HTR-8/SVneo (cell line): ENCODE results near the gene ANAPC4.
A peak's percentile ranks its signal among the peaks of the same experiment; 100 is the strongest.
"Not testable (repeated sequence)": the region's sequence is repeated elsewhere in the genome, so short reads cannot be mapped to it uniquely, and the experiment has no call there.

Experiments used
- DNase-seq: peaks from one replicate; pipeline ENCODE4 v3.0.0; 2011; ENCODE audit warnings: low spot score, mixed read lengths; ENCODE audit not compliant: insufficient read length
- FAIRE-seq: peaks from 2 replicates; lab custom pipeline; 2011; peaks lifted over from hg19 to GRCh38; lab: Jason Lieb, UNC

Gene ANAPC4

GRCh38 chr4:25376754-25377571 is at the start of gene ANAPC4:
Gene ANAPC4 (plus strand): TSS chr4:25377263. CDS start chr4:25377428, 165 bp downstream.
- FAIRE-seq (peak; percentile 85), DNase-seq (peak; percentile 90)

- FAIRE-seq, DNase-seq: not testable (repeated sequence)
These were observed 48.6 kb upstream of the ANAPC4 start for GRCh38 chr4:25328463-25328862.

DNA sequence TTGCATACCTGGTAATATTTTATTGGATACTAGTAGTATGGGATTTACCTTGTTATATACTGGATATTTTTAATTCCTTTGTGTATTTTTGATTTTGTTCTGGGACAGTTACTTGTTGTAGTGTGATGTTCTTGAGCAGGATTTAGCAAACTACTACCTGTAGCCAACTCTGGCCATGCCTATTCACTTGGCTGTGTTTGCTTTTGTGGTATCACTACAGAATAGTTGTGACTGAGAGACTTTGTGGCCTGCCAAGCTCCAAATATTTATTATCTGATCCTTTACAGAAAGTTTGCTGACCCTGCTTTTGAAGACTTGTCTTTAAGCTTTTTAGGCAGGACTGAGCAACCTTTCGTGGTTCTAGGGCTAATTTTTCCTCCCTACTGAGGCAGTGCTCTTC is 46.7 kb upstream of the ANAPC4 start:
- FAIRE-seq (no peak), DNase-seq (no peak)

DNA sequence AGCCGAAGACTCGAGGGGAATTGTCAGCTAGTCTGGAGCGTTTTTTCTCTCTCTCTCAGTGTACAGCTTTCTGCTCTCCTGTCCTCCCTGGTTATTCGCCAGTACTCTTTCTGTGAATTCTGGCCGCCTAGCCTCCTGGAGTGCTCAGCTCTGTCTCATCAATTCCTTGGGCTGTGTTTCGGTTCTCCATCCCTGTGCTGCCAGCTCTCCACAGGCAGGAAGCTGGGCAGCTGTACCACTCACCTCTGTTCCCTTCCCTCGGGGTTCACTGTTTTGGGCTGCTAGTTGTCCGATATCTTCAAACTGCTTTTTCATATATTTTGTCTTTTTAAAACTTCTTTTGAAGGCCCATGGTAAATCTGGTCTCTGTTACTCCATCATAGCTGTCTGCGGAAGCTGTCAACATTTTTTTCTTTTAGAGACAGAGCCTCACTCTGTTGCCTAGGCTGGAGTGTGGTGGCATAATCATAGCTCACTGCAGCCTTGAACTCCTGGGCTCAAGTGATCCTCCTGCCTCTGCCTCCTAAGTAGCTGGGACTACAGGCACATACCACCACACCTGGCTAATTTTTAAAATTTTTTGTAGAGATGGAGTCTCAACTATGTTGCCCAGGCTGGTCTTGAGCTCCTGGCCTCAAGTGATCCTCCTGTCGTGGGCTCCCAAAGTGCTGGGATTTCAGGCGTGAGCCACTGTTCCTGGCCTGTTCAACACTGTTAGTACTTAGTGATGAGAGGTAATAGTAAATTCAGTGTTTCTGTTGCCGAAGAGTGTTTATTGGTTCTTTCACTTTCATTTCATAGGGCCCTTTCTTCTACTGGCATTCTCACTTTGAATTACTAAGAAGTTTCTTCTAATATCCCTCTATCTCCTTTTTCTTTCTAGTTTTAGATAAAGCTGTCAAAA is 45.9 kb upstream of the ANAPC4 start:
- FAIRE-seq (no peak), DNase-seq (no peak)

DNA sequence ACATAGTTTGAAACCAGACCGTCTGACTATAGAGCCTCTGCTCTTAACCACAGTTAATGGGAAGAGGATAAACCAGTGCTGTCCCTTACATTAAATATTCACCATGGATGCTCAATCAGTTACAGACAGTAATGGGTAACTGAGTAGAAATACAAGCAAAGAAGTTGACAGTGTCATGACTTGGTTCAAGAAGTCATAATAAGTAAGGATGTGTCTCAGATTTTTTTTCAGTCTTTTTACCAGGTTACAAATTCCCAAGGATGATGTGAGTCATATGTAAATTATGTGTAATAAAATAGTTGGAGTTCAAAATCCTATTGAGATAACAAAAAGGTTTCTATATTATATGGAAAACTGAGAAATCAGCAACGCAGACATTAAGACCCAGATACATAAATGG is 33.4 kb upstream of the ANAPC4 start:
- no peak for FAIRE-seq
- no peak for DNase-seq

DNA sequence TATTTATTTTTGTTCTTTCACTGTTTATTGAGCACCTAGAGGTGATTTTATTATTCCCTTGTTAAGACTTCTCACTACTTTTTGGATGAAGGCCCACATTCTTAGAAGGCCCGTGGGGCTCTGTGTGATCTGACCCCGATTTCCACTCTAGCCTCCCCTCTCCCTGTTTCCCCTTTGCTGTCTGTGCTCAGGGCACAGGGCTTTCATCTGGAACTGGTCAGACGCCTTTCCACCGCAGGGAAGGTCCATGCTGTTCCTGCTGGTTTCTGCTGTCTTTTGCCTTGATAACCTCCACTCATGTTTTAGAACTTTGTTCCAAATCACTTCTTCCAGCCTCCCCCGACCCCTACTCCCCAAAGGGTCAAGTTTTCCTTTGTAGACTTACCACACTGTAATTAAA is 31.3 kb upstream of the ANAPC4 start:
- no peak for DNase-seq
- FAIRE-seq: no peak

DNA sequence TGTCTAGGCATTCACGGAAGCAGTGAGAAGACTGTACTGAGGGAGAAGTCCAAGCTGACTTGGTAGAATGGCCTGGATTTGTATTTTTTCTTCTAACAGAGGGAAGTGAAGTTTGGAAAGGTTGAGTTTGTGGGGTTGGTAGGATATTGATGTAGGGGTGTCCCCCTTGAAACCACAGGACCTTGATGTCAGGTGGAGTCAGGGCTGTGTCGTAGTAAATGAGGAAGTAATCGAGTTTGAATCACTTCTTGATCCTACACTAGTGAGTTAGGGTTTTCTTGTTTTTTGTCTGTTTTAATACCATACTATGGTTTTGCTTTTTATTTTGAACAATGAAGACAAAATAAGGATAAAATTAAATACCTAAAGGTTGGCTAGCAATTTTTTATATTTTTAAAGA is 30.1 kb upstream of the ANAPC4 start:
- FAIRE-seq (no peak), DNase-seq (no peak)

GRCh38 chr4:25347473-25347872 is 29.6 kb upstream of the ANAPC4 start:
- DNase-seq (no peak), FAIRE-seq (no peak)

- no peak for DNase-seq
- no peak for FAIRE-seq
These were observed 29.1 kb upstream of the ANAPC4 start for GRCh38 chr4:25347971-25348370.

DNA sequence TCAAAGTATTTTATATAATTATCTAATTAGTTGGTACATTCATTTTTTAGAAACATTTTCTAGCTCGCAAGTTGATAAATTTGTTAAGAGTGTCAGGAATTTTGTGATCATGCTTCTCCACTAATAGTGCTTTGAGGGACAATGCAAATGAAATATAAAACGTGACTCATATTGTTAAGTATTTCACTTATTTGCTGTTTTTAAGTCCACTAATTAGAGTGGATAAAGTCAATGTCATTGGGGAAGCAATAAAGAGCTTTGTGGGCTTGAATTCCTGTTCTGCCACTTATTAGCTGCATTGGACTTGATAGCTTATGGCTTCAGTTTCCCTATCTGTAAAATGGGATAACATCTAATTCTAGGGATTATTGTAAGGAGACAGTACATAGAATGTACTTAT is 26.5 kb upstream of the ANAPC4 start:
- FAIRE-seq: no peak
- DNase-seq: no peak

GRCh38 chr4:25351777-25352416 is 25.2 kb upstream of the ANAPC4 start:
- peak; percentile 58 for FAIRE-seq
- DNase-seq: peak; percentile 37

- DNase-seq: no peak
- no peak for FAIRE-seq
These were observed 21.0 kb upstream of the ANAPC4 start for GRCh38 chr4:25356068-25356467.

DNA sequence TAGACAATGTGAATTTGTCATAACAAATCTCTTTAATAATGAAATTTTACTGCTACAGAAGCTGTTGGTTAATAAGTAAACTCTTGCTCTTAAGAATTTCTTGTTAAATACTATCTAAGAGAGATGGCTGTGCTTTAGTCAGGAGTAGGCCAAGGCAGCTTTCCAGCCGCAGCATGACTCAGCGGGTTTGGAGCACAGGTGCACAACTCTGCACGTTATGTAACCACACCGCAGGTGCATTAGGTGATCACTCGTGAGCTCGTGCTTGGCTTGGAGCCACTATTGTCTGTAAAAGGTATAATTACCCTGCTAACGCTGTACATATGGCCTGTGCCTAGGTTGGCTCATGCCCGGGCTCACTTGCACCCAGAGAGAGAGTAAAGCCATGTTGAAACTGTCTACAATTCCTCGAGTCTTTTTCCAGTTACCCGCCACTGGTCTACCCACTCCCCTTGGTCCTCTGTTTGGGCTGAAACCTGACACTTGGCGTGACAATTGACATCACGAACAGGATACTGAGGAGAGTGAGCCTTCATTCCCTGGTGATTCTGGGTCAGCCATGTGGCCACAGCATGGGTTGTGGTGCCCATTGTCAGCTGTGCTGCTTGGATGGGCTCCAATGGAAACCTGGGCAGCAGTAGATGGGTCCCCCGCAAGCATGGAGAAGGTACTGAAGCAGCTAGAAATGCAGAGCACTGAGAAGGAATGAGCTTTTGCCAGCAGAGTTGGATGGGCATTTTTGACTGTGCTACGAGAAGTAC is 18.4 kb upstream of the ANAPC4 start:
- no peak for FAIRE-seq

GRCh38 chr4:25361253-25361652 is 15.8 kb upstream of the ANAPC4 start:
- FAIRE-seq (no peak), DNase-seq (no peak)

More for the DNA sequence above, 18.4 kb upstream of the ANAPC4 start:
- DNase-seq: no peak

GRCh38 chr4:25367004-25367621 is 9.9 kb upstream of the ANAPC4 start:
- peak; percentile 10 for DNase-seq
- no peak for FAIRE-seq

- DNase-seq (no peak), FAIRE-seq (no peak)
These were observed 9.2 kb upstream of the ANAPC4 start for GRCh38 chr4:25367877-25368276.

GRCh38 chr4:25368315-25368714 is 8.7 kb upstream of the ANAPC4 start:
- no peak for DNase-seq
- FAIRE-seq: no peak

GRCh38 chr4:25370242-25370641 is 6.8 kb upstream of the ANAPC4 start:
- no peak for FAIRE-seq

DNA sequence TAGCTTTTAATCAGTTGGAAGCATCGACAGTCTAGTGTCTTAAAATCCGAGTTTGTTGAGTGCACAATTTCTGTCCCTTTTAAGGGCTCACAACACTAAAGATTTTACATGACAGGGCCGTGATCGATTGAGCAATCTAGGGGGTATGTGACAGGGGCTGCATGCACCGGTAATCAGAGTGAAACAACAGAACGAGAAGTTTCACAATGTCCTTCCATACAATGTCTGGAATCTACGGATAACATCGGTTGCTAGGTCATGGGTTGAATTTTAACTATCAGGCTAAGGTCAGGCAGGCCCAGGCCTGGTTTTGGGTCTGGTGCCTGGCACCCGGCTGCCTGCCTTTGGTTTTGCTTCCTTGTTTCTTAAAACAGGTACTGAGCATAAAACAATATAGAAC is 4.5 kb upstream of the ANAPC4 start:
- DNase-seq, FAIRE-seq: not testable (repeated sequence)

More at GRCh38 chr4:25370242-25370641, 6.8 kb upstream of the ANAPC4 start:
- DNase-seq: no peak
